ENCODE data around the gene HRCT1. TPM values are rescaled to one million over a fixed set of nuclear protein-coding genes. Genes with fewer than 3 reads are reported as not detected.
"Not testable (repeated sequence)": the region's sequence is repeated elsewhere in the genome, so short reads cannot be mapped to it uniquely, and the experiment has no call there.

Gene HRCT1
- total RNA-seq, 1 experiment from 2014 or later, result not detected

DNA sequence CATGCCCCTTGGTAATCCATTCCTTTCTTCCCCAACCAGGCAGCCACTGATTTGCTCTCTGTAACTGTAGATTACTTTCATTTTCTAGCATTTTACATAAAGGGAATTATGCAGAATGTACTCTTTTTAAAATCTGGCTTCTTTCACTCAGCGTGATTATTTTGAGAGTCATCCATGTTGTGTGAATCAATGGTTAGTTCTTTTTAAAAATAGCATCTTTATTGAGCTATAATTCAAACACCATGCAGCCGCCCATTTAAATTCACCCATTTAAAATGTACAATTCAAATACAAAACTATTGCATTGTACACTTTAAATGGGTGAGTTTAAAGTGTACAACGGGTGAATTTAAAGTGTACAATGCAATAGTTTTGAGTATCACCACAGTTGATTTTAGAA, 33.5 kb upstream of the HRCT1 start:
- ChIA-PET CTCF (no interaction called here), POLR2A (ENCODE audit: low non-redundant PET) (interaction anchor here (0.7 kb wide), 1 partner anchor 11 kb away, joined by 6 read pairs; no protein-coding TSS in a partner anchor)
- peaks cover 8% of the 10 kb centered on the region for H3K9me3 ChIP-seq (ENCODE audit: low read depth, low read length, poor library complexity, severe bottlenecking)
- H3K4me1 ChIP-seq (ENCODE audit: insufficient read depth, low read length, poor library complexity, severe bottlenecking), result peaks cover 4% of the 10 kb centered on the region
- H3K27ac ChIP-seq (ENCODE audit: low read depth, low read length, poor library complexity, severe bottlenecking), result no peak overlapping the region
- no TSS peak for BruUV-seq (replicated peaks)
- DNase-seq (ENCODE audit: low spot score), result no peak
- intact Hi-C loops (cut with micrococcal nuclease; ENCODE audit: unreplicated experiment), result no loop called here
- H3K36me3 ChIP-seq (ENCODE audit: insufficient read depth, low read length, poor library complexity, severe bottlenecking), result no peaks in the 10 kb centered on the region
- no peak overlapping the region for H3K4me3 ChIP-seq (ENCODE audit: low read depth, low read length, poor library complexity, severe bottlenecking)
- TF ChIP-seq, protein P1, sequence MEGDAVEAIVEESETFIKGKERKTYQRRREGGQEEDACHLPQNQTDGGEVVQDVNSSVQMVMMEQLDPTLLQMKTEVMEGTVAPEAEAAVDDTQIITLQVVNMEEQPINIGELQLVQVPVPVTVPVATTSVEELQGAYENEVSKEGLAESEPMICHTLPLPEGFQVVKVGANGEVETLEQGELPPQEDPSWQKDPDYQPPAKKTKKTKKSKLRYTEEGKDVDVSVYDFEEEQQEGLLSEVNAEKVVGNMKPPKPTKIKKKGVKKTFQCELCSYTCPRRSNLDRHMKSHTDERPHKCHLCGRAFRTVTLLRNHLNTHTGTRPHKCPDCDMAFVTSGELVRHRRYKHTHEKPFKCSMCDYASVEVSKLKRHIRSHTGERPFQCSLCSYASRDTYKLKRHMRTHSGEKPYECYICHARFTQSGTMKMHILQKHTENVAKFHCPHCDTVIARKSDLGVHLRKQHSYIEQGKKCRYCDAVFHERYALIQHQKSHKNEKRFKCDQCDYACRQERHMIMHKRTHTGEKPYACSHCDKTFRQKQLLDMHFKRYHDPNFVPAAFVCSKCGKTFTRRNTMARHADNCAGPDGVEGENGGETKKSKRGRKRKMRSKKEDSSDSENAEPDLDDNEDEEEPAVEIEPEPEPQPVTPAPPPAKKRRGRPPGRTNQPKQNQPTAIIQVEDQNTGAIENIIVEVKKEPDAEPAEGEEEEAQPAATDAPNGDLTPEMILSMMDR (conservative IDR thresholded peaks at IDR 0.05; ENCODE audit: low read depth, low read length), result no peak
- no peak for TF ChIP-seq EZH2 (IDR thresholded peaks at IDR 0.05; ENCODE audit: borderline replicate concordance, low read depth, low read length, poor library complexity, severe bottlenecking)
- H3K27me3 ChIP-seq (replicated peaks; ENCODE audit: insufficient read depth, low read depth, low read length, poor library complexity), result no peaks in the 10 kb centered on the region

- Histone ChIP-seq H3K27ac (ENCODE audit: low read depth, low read length, poor library complexity, severe bottlenecking) (no peak overlapping the region), H3K4me3 (ENCODE audit: low read depth, low read length, poor library complexity, severe bottlenecking) (no peak overlapping the region), H3K27me3 (replicated peaks; ENCODE audit: insufficient read depth, low read depth, low read length, poor library complexity) (no peaks in the 10 kb centered on the region), H3K4me1 (ENCODE audit: insufficient read depth, low read length, poor library complexity, severe bottlenecking) (no peaks in the 10 kb centered on the region), H3K36me3 (ENCODE audit: insufficient read depth, low read length, poor library complexity, severe bottlenecking) (no peaks in the 10 kb centered on the region), H3K9me3 (ENCODE audit: low read depth, low read length, poor library complexity, severe bottlenecking) (no peaks in the 10 kb centered on the region)
- BruUV-seq (replicated peaks), result no TSS peak
- peak; percentile 71 for DNase-seq (ENCODE audit: low spot score)
- intact Hi-C loops (cut with micrococcal nuclease; ENCODE audit: unreplicated experiment), result loop anchor here (1.0 to 5.0 kb wide), 2 partner anchors 55 to 92 kb away; partner anchors contain the start of genes FAM221B and TMEM8B
- POLR2A ChIA-PET (ENCODE audit: low non-redundant PET), result no interaction called here
- CTCF ChIA-PET, result interaction anchor here (0.6 to 1.6 kb wide), 11 partner anchors 13 to 186 kb away, joined by 3 to 40 read pairs (median 4); partner anchors contain the start of gene HRCT1
- TF ChIP-seq EZH2 (IDR thresholded peaks at IDR 0.05; ENCODE audit: borderline replicate concordance, low read depth, low read length, poor library complexity, severe bottlenecking), result no peak
- TF ChIP-seq, protein P1 (conservative IDR thresholded peaks at IDR 0.05; ENCODE audit: low read depth, low read length), result peak; percentile 99
These were observed 23.6 kb upstream of the HRCT1 start for GRCh38 chr9:35882263-35882848.

DNA sequence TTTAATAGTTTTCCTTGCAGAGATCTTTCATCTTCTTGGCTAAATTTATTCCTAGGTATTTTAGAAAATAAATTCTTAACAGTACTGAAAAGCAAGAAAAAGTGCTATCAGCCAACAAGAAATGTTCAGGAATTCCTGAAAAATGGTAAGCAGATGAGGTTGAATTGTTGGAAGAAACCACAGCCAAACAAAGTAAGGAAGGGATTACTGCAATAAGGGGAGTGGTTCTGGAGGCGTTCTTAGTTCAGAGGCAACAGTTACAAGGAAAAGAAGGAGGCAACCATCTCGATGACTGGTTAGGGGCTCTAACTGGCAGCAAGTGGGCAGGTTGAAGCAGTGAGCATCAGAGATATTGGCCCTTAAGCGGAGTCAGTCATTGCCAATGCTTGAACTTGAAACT, 23.0 kb upstream of the HRCT1 start:
- Histone ChIP-seq H3K4me1 (ENCODE audit: insufficient read depth, low read length, poor library complexity, severe bottlenecking) (no peaks in the 10 kb centered on the region), H3K9me3 (ENCODE audit: low read depth, low read length, poor library complexity, severe bottlenecking) (no peaks in the 10 kb centered on the region), H3K27ac (ENCODE audit: low read depth, low read length, poor library complexity, severe bottlenecking) (no peak overlapping the region), H3K4me3 (ENCODE audit: low read depth, low read length, poor library complexity, severe bottlenecking) (no peak overlapping the region), H3K36me3 (ENCODE audit: insufficient read depth, low read length, poor library complexity, severe bottlenecking) (no peaks in the 10 kb centered on the region), H3K27me3 (replicated peaks; ENCODE audit: insufficient read depth, low read depth, low read length, poor library complexity) (no peaks in the 10 kb centered on the region)
- no peak for TF ChIP-seq EZH2 (IDR thresholded peaks at IDR 0.05; ENCODE audit: borderline replicate concordance, low read depth, low read length, poor library complexity, severe bottlenecking)
- TF ChIP-seq, protein P1 (conservative IDR thresholded peaks at IDR 0.05; ENCODE audit: low read depth, low read length), result no peak
- BruUV-seq (replicated peaks), result no TSS peak
- ChIA-PET CTCF (interaction anchor here (0.8 to 1.6 kb wide), 3 partner anchors 57 to 101 kb away, joined by 4 to 40 read pairs (median 18); no protein-coding TSS in a partner anchor), POLR2A (ENCODE audit: low non-redundant PET) (no interaction called here)
- DNase-seq (ENCODE audit: low spot score), result no peak
- intact Hi-C loops (cut with micrococcal nuclease; ENCODE audit: unreplicated experiment), result loop anchor here (1.0 to 5.0 kb wide), 2 partner anchors 56 to 93 kb away; partner anchors contain the start of genes FAM221B and TMEM8B

DNA sequence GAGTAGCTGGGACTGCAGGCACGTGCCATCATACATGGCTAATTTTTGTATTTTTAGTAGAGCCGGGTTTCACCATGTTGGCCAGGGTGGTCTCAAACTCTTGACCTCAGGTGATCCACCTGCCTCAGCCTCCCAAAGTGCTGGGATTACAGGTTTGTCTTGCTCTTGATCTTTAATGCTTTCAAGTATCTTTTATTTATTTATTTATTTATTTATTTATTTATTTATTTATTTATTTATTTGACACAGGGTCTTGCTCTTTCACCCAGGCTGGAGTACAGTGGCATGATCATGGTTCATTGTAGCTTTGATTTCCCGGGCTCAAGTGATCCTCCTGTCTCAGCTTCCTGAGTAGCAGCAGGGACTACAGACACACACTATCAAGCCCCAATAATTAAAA, 21.1 kb upstream of the HRCT1 start:
- H3K27ac ChIP-seq (ENCODE audit: low read depth, low read length, poor library complexity, severe bottlenecking); H3K27me3 ChIP-seq (replicated peaks; ENCODE audit: insufficient read depth, low read depth, low read length, poor library complexity); H3K9me3 ChIP-seq (ENCODE audit: low read depth, low read length, poor library complexity, severe bottlenecking); BruUV-seq (replicated peaks); H3K4me1 ChIP-seq (ENCODE audit: insufficient read depth, low read length, poor library complexity, severe bottlenecking); DNase-seq (ENCODE audit: low spot score); H3K4me3 ChIP-seq (ENCODE audit: low read depth, low read length, poor library complexity, severe bottlenecking); POLR2A ChIA-PET (ENCODE audit: low non-redundant PET); H3K36me3 ChIP-seq (ENCODE audit: insufficient read depth, low read length, poor library complexity, severe bottlenecking): not testable (repeated sequence)
- CTCF ChIA-PET, result interaction anchor here (0.7 kb wide), 1 partner anchor 1651 kb away, joined by 3 read pairs; no protein-coding TSS in a partner anchor
- intact Hi-C loops (cut with micrococcal nuclease; ENCODE audit: unreplicated experiment), result loop anchor here (5.0 kb wide), 1 partner anchor 58 kb away; the partner anchor contains the start of genes FAM221B and TMEM8B
